HepG2 (cell line): ENCODE data around the gene LHX1.

Source experiments
- DDIT3 ChIP-seq: sonication (generic); formaldehyde crosslinking; IDR thresholded peaks from 2 replicates; pipeline ENCODE4 v1.4.0; 2020; ENCODE audit warnings: mild to moderate bottlenecking, missing genetic modification reagents
- DNMT1 ChIP-seq: sonication (generic); formaldehyde crosslinking; IDR thresholded peaks from 2 replicates; pipeline ENCODE4 v1.5.1; 2020; ENCODE audit warnings: mild to moderate bottlenecking, missing genetic modification reagents
- EHMT2 ChIP-seq: fragments of 200-600 bp; sonication (generic); IDR thresholded peaks from 2 replicates; pipeline ENCODE4 v1.7.0; 2017; ENCODE audit warnings: antibody characterized with exemption, low read depth, low read length, borderline replicate concordance
- KLF9 ChIP-seq: IDR thresholded peaks from 2 replicates; pipeline ENCODE4 v1.6.1; 2016; ENCODE audit warnings: low read depth
- MTA1 ChIP-seq: sonication (generic); formaldehyde crosslinking; IDR thresholded peaks from 2 replicates; pipeline ENCODE4 v1.4.0; 2020; ENCODE audit warnings: missing genetic modification reagents, mild to moderate bottlenecking, borderline replicate concordance
- MYC ChIP-seq: sonication (generic); formaldehyde crosslinking; IDR thresholded peaks from 2 replicates; pipeline ENCODE4 v1.9.0; 2021; ENCODE audit warnings: missing genetic modification reagents, borderline replicate concordance
- SP1 ChIP-seq, 2 experiments: fragments of 450-650 bp in 1 of 2; sonication (generic) in 1 of 2; formaldehyde crosslinking in 1 of 2; IDR thresholded peaks; 2 replicates each; pipeline versions ENCODE4 v1.4.0 to v1.6.1; 2016 to 2020; ENCODE audit warnings: missing genetic modification reagents in 1 of 2
- U2AF1 ChIP-seq: fragments of 200-400 bp; formaldehyde crosslinking; optimal IDR thresholded peaks from 2 replicates; pipeline ENCODE3; 2017; ENCODE audit warnings: mild to moderate bottlenecking, low read depth, low read length
- ZEB1 ChIP-seq: IDR thresholded peaks from 2 replicates; pipeline ENCODE4 v1.6.1; 2012; ENCODE audit warnings: mild to moderate bottlenecking, low read depth, inconsistent platforms; ENCODE audit not compliant: insufficient replicate concordance
- ZFP90 ChIP-seq: sonication (generic); formaldehyde crosslinking; IDR thresholded peaks from 2 replicates; pipeline ENCODE4 v1.8.0; 2022; ENCODE audit warnings: missing genetic modification reagents, mild to moderate bottlenecking, inconsistent platforms, borderline replicate concordance
- ZNF253 ChIP-seq: sonication (generic); formaldehyde crosslinking; IDR thresholded peaks from 2 replicates; pipeline ENCODE4 v1.8.0; 2022; ENCODE audit warnings: mild to moderate bottlenecking, missing genetic modification reagents, borderline replicate concordance
- ZNF382 ChIP-seq: sonication (generic); formaldehyde crosslinking; IDR thresholded peaks from 2 replicates; pipeline ENCODE4 v1.5.0; 2020; ENCODE audit warnings: missing genetic modification reagents, mild to moderate bottlenecking, borderline replicate concordance
- ZSCAN29 ChIP-seq: sonication (generic); formaldehyde crosslinking; conservative IDR thresholded peaks from 2 replicates; pipeline ENCODE4 v1.4.0; 2020; ENCODE audit warnings: mild to moderate bottlenecking, missing genetic modification reagents

GRCh38 chr17:36977568-36977967 lies 40.3 kb downstream of the LHX1 start:
- TF ChIP-seq KLF9 (CRISPR knock-in tag) (no peak), ZFP90 (CRISPR knock-in tag) (no peak), SP1 (IDR thresholded peaks at IDR 0.05) (no peak), SP1 (CRISPR knock-in tag; IDR thresholded peaks at IDR 0.05) (no peak), ZSCAN29 (CRISPR knock-in tag) (no peak), ZNF253 (CRISPR knock-in tag) (no peak), U2AF1 (no peak), ZEB1 (no peak), MYC (CRISPR knock-in tag) (no peak), EHMT2 (no peak), DNMT1 (CRISPR knock-in tag) (no peak), DDIT3 (CRISPR knock-in tag) (no peak), MTA1 (CRISPR knock-in tag) (no peak), ZNF382 (no peak)
